Measurements from ENCODE around the gene TMEM123.

DNA sequence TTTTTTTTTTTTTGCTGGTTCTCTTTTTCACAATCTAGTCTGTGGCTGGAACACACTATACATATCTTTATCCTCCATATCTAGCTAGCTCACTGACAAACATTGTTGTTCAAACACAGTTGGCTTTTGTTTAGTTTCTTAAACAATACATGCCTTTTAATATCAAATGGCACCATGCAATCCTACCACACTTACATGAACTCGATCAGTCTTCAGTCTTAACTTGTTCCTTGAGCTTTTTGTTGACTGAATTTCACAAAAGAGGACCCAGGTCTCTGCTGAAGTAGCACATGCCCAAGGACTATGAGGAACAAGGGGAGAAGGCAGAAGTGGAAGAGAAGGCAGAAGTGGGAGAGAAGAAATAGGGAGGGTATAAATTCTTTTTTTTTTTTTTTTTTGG is 25.5 kb downstream of the TMEM123 start:
- TF ChIP-seq EZH2phosphoT487 (IDR thresholded peaks at IDR 0.05; ENCODE audit: borderline replicate concordance) = no peak
- TF ChIP-seq, protein P1, sequence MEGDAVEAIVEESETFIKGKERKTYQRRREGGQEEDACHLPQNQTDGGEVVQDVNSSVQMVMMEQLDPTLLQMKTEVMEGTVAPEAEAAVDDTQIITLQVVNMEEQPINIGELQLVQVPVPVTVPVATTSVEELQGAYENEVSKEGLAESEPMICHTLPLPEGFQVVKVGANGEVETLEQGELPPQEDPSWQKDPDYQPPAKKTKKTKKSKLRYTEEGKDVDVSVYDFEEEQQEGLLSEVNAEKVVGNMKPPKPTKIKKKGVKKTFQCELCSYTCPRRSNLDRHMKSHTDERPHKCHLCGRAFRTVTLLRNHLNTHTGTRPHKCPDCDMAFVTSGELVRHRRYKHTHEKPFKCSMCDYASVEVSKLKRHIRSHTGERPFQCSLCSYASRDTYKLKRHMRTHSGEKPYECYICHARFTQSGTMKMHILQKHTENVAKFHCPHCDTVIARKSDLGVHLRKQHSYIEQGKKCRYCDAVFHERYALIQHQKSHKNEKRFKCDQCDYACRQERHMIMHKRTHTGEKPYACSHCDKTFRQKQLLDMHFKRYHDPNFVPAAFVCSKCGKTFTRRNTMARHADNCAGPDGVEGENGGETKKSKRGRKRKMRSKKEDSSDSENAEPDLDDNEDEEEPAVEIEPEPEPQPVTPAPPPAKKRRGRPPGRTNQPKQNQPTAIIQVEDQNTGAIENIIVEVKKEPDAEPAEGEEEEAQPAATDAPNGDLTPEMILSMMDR (conservative IDR thresholded peaks at IDR 0.05; ENCODE audit: low read length) = no peak

Data from Loucy (cell line).